ENCODE data around the gene DES. TPM values are rescaled to one million over a fixed set of nuclear protein-coding genes. Genes with fewer than 3 reads are reported as not detected.

Gene DES
- total RNA-seq, 1 experiment from 2014 or later = not detected

- DNase-seq (ENCODE audit: unreplicated experiment) = peak; percentile 99
- CTCF ChIA-PET = interaction anchor here (0.6 to 4.2 kb wide), 13 partner anchors 12 to 414 kb away, joined by 3 to 33 read pairs (median 3); a partner anchor contains a TSS
- Mint-ChIP-seq H3K27ac (ENCODE audit: low read depth, unreplicated experiment) (peak overlapping the region; percentile 83), H3K9me3 (ENCODE audit: unreplicated experiment) (no peaks in the 10 kb centered on the region), H3K4me1 (ENCODE audit: insufficient read depth, unreplicated experiment) (peaks cover 24% of the 10 kb centered on the region), H3K36me3 (ENCODE audit: insufficient read depth, unreplicated experiment) (no peaks in the 10 kb centered on the region), H3K4me3 (ENCODE audit: unreplicated experiment) (peak overlapping the region; percentile 64), H3K27me3 (ENCODE audit: insufficient read depth, unreplicated experiment) (no peaks in the 10 kb centered on the region)
- intact Hi-C loops (cut with micrococcal nuclease) = loop anchor here (2.0 kb wide), 1 partner anchor 46 kb away; the partner anchor contains the start of gene GMPPA
- POLR2A ChIA-PET = interaction anchor here (0.7 to 2.1 kb wide), 15 partner anchors 10 to 298 kb away, joined by 3 to 17 read pairs (median 3); partner anchors contain the start of genes CHPF, CNPPD1, DNAJB2 and GMPPA
- no peak for TF ChIP-seq CTCF (IDR thresholded peaks at IDR 0.05; ENCODE audit: unreplicated experiment)
- BruUV-seq (replicated peaks) = no TSS peak
Measured at GRCh38 chr2:219452361-219453317, 34.5 kb downstream of the DES start.

GRCh38 chr2:219453671-219454590 lies 35.8 kb downstream of the DES start:
- no peak for TF ChIP-seq CTCF (IDR thresholded peaks at IDR 0.05; ENCODE audit: unreplicated experiment)
- Mint-ChIP-seq H3K4me3 (ENCODE audit: unreplicated experiment) (peak overlapping the region; percentile 64), H3K27ac (ENCODE audit: low read depth, unreplicated experiment) (peak overlapping the region; percentile 83), H3K9me3 (ENCODE audit: unreplicated experiment) (no peaks in the 10 kb centered on the region), H3K36me3 (ENCODE audit: insufficient read depth, unreplicated experiment) (no peaks in the 10 kb centered on the region), H3K4me1 (ENCODE audit: insufficient read depth, unreplicated experiment) (peaks cover 29% of the 10 kb centered on the region), H3K27me3 (ENCODE audit: insufficient read depth, unreplicated experiment) (no peaks in the 10 kb centered on the region)
- POLR2A ChIA-PET = interaction anchor here (0.8 to 2.1 kb wide), 12 partner anchors 9 to 277 kb away, joined by 3 to 17 read pairs (median 4); partner anchors contain the start of genes CHPF, CNPPD1, DNAJB2 and GMPPA
- DNase-seq (ENCODE audit: unreplicated experiment) = peak; percentile 96
- intact Hi-C loops (cut with micrococcal nuclease) = loop anchor here (2.0 kb wide), 1 partner anchor 45 kb away; the partner anchor contains the start of gene GMPPA
- CTCF ChIA-PET = interaction anchor here (0.6 to 5.0 kb wide), 11 partner anchors 22 to 446 kb away, joined by 3 to 41 read pairs (median 3); no protein-coding TSS in a partner anchor
- BruUV-seq (replicated peaks) = no TSS peak

GRCh38 chr2:219455581-219455980 lies 37.4 kb downstream of the DES start:
- ChIA-PET CTCF (interaction anchor here (0.6 to 5.0 kb wide), 9 partner anchors 15 to 74 kb away, joined by 3 to 41 read pairs (median 3); no protein-coding TSS in a partner anchor), POLR2A (interaction anchor here (1.0 to 1.4 kb wide), 2 partner anchors 13 to 43 kb away, joined by 3 read pairs; partner anchors contain the start of gene GMPPA)
- BruUV-seq (replicated peaks) = no TSS peak
- Mint-ChIP-seq H3K4me3 (ENCODE audit: unreplicated experiment) (no peak overlapping the region), H3K27ac (ENCODE audit: low read depth, unreplicated experiment) (no peak overlapping the region), H3K9me3 (ENCODE audit: unreplicated experiment) (no peaks in the 10 kb centered on the region), H3K4me1 (ENCODE audit: insufficient read depth, unreplicated experiment) (peaks cover 29% of the 10 kb centered on the region), H3K27me3 (ENCODE audit: insufficient read depth, unreplicated experiment) (no peaks in the 10 kb centered on the region), H3K36me3 (ENCODE audit: insufficient read depth, unreplicated experiment) (peaks cover 4% of the 10 kb centered on the region)
- no peak for TF ChIP-seq CTCF (IDR thresholded peaks at IDR 0.05; ENCODE audit: unreplicated experiment)
- no peak for DNase-seq (ENCODE audit: unreplicated experiment)
- intact Hi-C loops (cut with micrococcal nuclease) = no loop called here
